ENCODE data around the gene KCNG2. TPM values are rescaled to one million over a fixed set of nuclear protein-coding genes. Genes with fewer than 3 reads are reported as not detected.

KCNG2 gene
- polyA plus RNA-seq, 1 donor from 2014 or later, result not detected

- Histone ChIP-seq H3K4me3 (ENCODE audit: low read length) (no peak overlapping the region), H3K27me3 (ENCODE audit: insufficient read depth, low read depth, low read length) (peaks cover 34% of the 10 kb centered on the region), H4K20me1 (ENCODE audit: insufficient read depth) (no peaks in the 10 kb centered on the region), H3K79me2 (replicated peaks; ENCODE audit: insufficient read depth, low read length) (no peaks in the 10 kb centered on the region), H3K9ac (ENCODE audit: low read length) (no peak overlapping the region), H3K36me3 (ENCODE audit: insufficient read depth, low read length) (no peaks in the 10 kb centered on the region), H3K27ac (ENCODE audit: low read length) (no peak overlapping the region), H3F3A (ENCODE audit: insufficient read depth, low read length, poor library complexity, severe bottlenecking) (no peaks in the 10 kb centered on the region), H3K9me3 (ENCODE audit: low read length) (peaks cover 4% of the 10 kb centered on the region), H2AFZ (ENCODE audit: low read depth, low read length) (no peak overlapping the region), H3K4me2 (ENCODE audit: low read length) (no peak overlapping the region), H3K9me2 (ENCODE audit: insufficient read depth, low read length) (no peaks in the 10 kb centered on the region)
- no peak for TF ChIP-seq SMC3 (conservative IDR thresholded peaks at IDR 0.05; ENCODE audit: poor library complexity)
- TF ChIP-seq TAF1 (IDR thresholded peaks at IDR 0.05; ENCODE audit: low read depth), result no peak
- TF ChIP-seq EZH2 (IDR thresholded peaks at IDR 0.05; ENCODE audit: borderline replicate concordance, insufficient read depth, low read length, poor library complexity, severe bottlenecking), result no peak
- no peak for TF ChIP-seq REST (IDR thresholded peaks at IDR 0.05; ENCODE audit: borderline replicate concordance)
- TF ChIP-seq POLR2AphosphoS5 (IDR thresholded peaks at IDR 0.05), result no peak
- no peak for TF ChIP-seq MXI1 (conservative IDR thresholded peaks at IDR 0.05; ENCODE audit: poor library complexity, severe bottlenecking)
- no peak for TF ChIP-seq CTCF (IDR thresholded peaks at IDR 0.05; ENCODE audit: poor library complexity, severe bottlenecking)
- TF ChIP-seq RAD21 (conservative IDR thresholded peaks at IDR 0.05), result no peak
- TF ChIP-seq EP300 (conservative IDR thresholded peaks at IDR 0.05; ENCODE audit: poor library complexity, severe bottlenecking), result no peak
These were observed 13.4 kb upstream of the KCNG2 start for GRCh38 chr18:79784071-79784913.

GRCh38 chr18:79784965-79785770, 12.6 kb upstream of the KCNG2 start:
- H3K79me2 ChIP-seq (replicated peaks; ENCODE audit: insufficient read depth, low read length), result no peaks in the 10 kb centered on the region
- no peaks in the 10 kb centered on the region for H3K9me2 ChIP-seq (ENCODE audit: insufficient read depth, low read length)
- H3K36me3 ChIP-seq (ENCODE audit: insufficient read depth, low read length), result no peaks in the 10 kb centered on the region
- H3K27me3 ChIP-seq (ENCODE audit: insufficient read depth, low read depth, low read length), result peaks cover 37% of the 10 kb centered on the region
- no peak overlapping the region for H3K9ac ChIP-seq (ENCODE audit: low read length)
- H3F3A ChIP-seq (ENCODE audit: insufficient read depth, low read length, poor library complexity, severe bottlenecking), result no peaks in the 10 kb centered on the region
- peaks cover 4% of the 10 kb centered on the region for H3K9me3 ChIP-seq (ENCODE audit: low read length)
- H4K20me1 ChIP-seq (ENCODE audit: insufficient read depth), result no peaks in the 10 kb centered on the region
- no peak overlapping the region for H3K4me3 ChIP-seq (ENCODE audit: low read length)
- TF ChIP-seq RAD21 (conservative IDR thresholded peaks at IDR 0.05) (no peak), REST (IDR thresholded peaks at IDR 0.05; ENCODE audit: borderline replicate concordance) (no peak), EP300 (conservative IDR thresholded peaks at IDR 0.05; ENCODE audit: poor library complexity, severe bottlenecking) (no peak), MXI1 (conservative IDR thresholded peaks at IDR 0.05; ENCODE audit: poor library complexity, severe bottlenecking) (no peak), SMC3 (conservative IDR thresholded peaks at IDR 0.05; ENCODE audit: poor library complexity) (no peak), TAF1 (IDR thresholded peaks at IDR 0.05; ENCODE audit: low read depth) (no peak), CTCF (IDR thresholded peaks at IDR 0.05; ENCODE audit: poor library complexity, severe bottlenecking) (no peak), EZH2 (IDR thresholded peaks at IDR 0.05; ENCODE audit: borderline replicate concordance, insufficient read depth, low read length, poor library complexity, severe bottlenecking) (no peak), POLR2AphosphoS5 (IDR thresholded peaks at IDR 0.05) (no peak)
- no peak overlapping the region for H2AFZ ChIP-seq (ENCODE audit: low read depth, low read length)
- H3K27ac ChIP-seq (ENCODE audit: low read length), result no peak overlapping the region
- H3K4me2 ChIP-seq (ENCODE audit: low read length), result no peak overlapping the region
